Left hindlimb (tissue), 1 donor: ENCODE measurements around the gene MYCBPAP.

ENCODE experiments used
- DNase-seq: peaks from one replicate; pipeline ENCODE4 v3.0.0-alpha.2; 2018

MYCBPAP gene

DNA sequence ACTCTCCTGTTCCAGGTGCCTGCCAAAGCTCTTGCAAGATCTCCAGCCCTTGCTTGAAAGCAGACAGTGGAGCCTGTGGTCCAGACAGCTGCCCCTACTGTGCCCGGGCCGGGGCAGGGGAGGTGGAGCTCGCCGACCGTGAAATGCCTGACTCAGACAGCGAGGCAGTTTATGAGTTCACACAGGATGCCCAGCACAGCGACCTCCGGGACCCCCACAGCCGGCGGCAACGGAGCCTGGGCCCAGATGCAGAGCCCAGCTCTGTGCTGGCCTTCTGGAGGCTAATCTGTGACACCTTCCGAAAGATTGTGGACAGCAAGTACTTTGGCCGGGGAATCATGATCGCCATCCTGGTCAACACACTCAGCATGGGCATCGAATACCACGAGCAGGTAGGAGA is 69.9 kb downstream of the MYCBPAP start:
- DNase-seq, result no peak

DNA sequence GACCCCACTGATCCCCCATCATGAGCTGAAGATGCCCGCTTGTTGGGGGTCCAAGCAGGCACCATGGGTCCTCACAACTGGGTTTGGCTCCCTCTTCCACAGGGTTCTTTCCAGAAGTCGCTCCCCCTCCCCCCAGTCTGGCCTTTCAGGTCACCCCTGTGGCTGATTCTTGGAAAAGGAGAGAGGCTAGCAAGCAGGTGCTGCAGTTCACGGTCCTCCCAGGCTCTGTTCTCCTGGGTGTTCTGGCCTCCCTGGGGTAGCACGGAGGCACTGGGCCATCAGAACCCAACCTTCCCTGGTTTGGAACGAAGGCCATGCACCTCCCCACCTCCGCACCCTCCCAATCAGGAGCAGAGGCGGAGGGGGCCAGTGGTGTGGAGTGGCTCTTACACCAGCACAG is 71.2 kb downstream of the MYCBPAP start:
- DNase-seq, result no peak

DNA sequence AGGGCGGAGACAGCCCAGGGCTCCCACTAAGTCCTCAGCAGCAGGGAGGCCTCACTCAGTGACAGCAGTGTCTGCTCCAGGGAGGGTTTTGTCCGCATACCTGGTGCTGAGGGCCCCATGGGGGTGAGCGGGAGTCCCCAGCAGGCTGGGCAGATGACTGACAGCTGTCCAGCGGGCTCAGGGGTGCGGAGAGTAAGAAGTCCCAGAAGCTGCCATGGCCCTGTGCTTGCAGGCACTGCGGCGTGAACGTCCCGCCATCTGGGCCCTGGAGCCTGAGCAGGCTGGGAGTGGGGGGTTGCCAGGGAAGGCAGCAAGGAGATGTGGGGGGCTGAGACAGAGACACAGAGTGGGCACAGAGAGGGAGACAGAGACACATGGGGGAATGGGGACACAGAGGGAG is 72.4 kb downstream of the MYCBPAP start:
- DNase-seq, result no peak
